Stimulated activated CD8-positive, alpha-beta memory T cell treated with anti-CD3 and anti-CD28 coated beads, Interleukin-7, amount 100 ng/mL, for 1 hour (primary cell): Measurements from ENCODE around the gene ATXN1.

Source experiments
- DNase-seq, 2 donors: peaks; one replicate each; pipeline ENCODE4 v3.0.0-alpha.2; 2020; ENCODE audit warnings: low read depth in 2 of 2

The ATXN1 gene

DNA sequence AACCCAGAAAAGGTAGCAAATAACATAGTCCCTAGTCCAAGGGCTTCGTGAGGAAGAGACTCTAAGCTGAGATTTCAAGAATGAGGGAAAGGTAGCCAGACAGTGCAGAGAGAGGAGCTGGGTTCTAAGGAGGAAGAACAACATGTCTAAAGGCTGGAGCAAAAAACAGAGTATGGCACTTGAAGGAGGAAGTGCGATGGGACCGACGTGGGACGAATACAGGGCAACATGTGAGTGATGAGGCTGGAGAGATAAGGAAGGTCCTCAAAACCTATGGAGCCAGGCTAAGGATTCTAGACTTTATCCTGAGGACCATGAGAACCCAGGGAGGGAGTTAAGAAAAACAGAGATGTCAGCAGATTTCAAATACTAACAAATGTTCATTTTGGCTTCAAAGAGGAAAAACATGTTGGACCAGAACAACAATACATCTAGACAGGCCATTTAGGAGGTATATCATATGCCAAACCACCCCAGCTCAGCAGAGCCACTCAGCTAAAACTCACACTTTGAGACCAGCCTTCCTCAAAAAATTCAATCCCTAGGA is 17.5 kb downstream of the ATXN1 start:
- no peak for DNase-seq

GRCh38 chr6:16742116-16742515 is 19.1 kb downstream of the ATXN1 start:
- DNase-seq = no peak

GRCh38 chr6:16741112-16742016 is 19.9 kb downstream of the ATXN1 start:
- DNase-seq = no peak

DNA sequence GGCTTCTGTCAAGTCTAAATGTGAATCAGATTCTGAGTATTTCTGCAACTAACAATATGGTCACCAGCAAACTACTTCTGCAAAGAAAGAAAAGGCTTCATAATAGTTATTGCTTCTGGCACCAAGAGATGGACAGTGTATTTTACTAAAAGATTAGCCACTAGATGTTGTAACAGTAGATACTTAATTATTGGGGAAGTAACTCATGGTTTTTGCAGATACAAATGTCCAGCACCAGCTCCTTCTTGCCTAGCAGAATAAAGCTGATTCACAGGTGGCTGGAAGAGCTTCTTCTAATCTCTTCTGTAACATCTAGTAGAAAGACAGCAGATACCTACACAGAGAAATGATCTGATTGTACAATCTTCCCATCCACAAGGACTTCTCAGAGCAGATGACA is 21.2 kb downstream of the ATXN1 start:
- DNase-seq = no peak

GRCh38 chr6:16739329-16739801 is 21.9 kb downstream of the ATXN1 start:
- DNase-seq = no peak

- no peak for DNase-seq
Measured at GRCh38 chr6:16737925-16738324, 23.3 kb downstream of the ATXN1 start.

- DNase-seq = no peak
Measured at GRCh38 chr6:16736856-16737775, 24.1 kb downstream of the ATXN1 start.

DNA sequence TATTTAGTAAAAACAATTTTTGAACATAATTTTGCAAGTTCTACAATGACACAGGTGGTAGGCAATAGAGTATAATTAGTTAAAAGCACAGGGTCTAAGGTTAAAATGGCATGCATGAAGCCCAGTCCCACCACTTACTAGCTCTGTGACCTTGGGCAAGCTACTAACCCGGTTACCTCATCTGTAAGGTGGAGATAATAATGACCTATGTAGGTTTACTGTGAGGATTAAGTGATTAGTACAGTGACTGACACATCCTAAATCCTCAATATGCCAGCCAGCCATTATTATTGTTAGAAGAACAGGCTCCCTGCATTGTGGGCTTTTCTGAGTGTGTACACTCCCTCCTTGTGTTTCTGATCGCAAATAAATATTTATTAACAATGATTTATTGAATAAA is 26.2 kb downstream of the ATXN1 start:
- no peak for DNase-seq

- no peak for DNase-seq
Measured at GRCh38 chr6:16733085-16733484, 28.2 kb downstream of the ATXN1 start.

DNA sequence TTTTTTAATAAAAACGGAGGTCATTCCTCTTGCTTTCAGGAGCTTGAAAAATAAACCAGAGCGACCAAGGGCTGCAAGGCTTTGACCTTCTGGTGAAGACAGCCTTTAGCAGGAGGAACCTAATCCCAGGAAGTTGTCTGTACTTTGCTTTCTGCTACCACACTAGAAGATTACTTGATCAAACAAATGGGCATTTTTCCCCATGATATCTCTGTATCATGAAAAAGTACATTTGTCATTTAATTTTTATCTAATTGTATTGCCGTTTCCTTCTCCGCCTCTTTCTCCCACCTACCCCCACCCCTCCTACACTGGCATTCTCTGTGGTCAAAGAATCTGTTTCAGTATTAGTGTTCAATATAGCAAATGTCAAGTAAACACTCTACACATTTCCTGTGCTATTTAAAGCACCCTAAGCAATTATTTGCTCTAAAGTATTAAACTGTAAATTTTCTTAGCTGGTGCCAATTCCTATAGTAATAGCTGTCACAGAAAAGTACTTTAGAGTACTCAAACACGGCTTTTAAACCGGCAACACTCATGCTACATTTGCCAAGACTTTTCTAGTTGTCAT is 29.7 kb downstream of the ATXN1 start:
- no peak for DNase-seq

DNA sequence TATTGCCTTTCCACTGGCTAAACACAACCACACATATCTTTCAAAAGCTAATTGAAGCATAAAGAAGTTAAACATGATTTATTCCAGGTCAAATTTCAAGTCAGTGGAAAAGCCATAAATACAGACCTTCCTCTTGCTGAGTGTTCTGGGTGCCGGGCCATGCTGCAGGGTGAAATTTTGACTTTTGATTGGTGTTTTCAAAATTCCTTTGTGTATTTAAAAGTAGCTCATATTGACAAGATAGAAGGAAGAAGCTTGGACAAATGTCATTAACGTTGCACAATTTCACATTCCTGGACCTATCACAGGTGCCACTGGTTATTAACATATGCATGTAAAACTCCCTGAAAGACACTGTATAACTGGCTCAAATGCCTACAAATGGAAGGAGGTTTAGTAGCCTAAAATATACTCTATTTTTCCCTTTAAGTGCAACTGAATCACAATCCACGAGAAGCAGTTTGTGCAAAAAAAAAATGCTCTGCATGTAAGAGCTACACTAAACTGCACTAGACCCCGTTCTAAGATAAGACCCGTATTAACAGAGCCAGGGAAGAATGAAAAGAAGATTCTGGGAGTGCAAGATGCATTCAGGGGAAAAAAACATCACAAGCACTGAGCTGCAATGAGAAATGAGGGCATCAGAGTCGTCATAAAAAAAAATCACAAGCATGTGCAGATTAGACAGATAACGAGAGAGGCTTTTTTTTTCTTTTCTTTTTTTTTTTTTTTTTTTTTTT is 30.4 kb downstream of the ATXN1 start:
- no peak for DNase-seq

GRCh38 chr6:16729744-16730143 is 31.5 kb downstream of the ATXN1 start:
- DNase-seq = no peak

DNA sequence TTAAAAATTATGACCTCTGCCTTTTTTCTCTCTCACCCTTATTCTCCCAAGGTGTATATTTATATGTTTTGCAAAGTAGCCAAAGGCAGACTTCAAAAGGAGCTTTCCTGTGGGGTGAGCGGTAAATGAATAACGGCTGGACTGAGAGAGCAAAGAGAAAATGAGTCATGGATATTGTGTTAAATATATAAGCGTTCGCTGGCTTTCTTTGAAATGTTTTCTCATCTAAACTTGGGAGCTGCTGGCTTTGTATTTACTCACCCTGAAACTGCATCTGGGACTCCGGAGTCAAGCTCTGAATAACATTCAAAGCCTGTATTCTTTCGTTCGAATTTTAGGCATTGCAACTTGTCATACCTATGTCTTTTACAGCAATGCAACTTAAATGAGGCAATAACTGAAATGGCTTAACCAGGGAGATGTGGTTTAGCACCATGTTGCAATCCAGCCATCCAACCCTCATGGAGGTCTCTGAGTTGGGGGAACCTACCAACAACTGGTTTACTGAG is 32.0 kb downstream of the ATXN1 start:
- no peak for DNase-seq

DNA sequence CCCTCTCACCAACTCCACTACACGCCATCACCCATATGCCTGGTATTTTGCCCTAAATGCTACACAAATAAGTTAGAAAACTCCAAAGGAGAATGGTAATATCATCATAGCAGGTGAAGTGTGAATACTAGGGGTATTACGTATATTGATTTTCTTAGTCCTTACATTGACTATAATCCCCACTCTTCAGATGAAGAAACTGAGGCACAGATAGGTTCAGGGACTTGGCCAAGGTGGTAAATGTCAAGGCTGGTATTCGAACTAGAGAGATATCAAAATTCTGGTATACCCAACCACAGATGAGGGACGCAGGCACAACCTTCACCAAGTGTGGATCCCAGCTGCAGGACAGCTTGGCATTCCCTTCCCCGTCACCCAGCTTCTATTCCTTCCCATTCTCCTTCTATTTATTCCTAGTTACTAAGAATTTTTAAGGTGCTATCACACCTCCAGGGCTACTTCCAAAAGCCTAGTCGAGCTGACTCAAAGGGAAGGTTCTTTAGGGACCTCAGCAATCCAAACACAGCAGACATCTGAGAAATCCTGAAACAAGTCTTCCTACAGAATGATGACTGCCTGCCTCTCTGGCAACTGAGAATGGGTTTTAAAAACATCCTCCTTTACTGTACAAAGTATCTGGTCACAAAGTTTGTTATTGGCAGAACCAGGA is 32.6 kb downstream of the ATXN1 start:
- no peak for DNase-seq

GRCh38 chr6:16727996-16728395 is 33.3 kb downstream of the ATXN1 start:
- no peak for DNase-seq

GRCh38 chr6:16725145-16725864 is 36.0 kb downstream of the ATXN1 start:
- no peak for DNase-seq

DNA sequence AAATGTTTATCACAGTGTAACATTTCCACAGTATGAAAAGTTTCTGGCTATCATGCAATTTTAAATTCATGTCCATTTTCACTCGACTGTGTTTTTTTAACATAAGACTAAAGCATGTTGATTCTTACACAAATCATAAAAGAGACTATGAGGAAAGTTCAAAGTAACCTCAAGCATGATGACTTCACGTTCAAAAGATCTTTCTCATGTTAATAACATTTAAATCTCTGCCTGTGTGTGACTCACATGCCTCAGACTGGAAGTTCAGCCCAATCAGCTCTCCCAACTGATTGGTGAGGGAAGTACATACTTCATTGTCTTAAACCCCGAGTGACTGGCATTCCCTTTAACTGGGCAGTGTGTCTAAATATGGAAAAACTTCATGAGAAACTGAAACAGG is 37.4 kb downstream of the ATXN1 start:
- DNase-seq = no peak

DNA sequence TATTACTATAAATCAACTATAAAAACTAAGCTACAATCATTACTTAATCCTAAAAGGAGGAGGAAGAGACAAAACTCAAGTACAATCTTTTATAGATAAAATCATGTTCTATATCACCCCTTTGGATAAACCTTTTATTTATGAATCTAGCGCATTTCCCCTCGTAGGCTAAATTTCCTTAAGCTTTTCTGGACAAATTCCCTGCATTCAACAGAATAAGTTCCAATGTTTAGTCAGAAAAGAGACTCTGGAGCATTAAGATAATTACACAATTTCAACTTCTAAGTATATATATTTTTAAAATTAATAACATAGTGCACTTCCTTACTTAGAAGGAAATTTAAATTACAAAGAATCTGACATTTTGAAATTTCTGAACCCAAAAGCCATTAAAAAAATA is 37.9 kb downstream of the ATXN1 start:
- no peak for DNase-seq

GRCh38 chr6:16722630-16723029 is 38.6 kb downstream of the ATXN1 start:
- no peak for DNase-seq

DNA sequence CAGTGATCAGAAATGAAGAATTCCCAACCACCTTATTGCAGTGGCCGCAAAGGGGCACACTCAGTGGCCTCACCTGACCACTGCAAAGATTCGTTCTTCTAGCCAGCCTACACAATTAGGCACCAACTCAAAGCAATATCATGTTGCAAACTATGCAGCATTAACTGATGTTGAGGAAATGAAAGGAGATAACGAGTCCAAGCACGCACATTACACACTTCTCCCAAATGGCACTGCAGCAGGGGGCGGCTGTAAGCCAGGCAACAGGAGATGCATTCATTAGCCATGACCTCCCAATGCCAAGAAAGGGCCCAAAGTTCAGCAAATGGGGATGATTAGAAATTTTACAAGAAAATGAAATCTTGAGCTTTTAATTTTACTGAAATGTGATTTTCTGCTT is 39.3 kb downstream of the ATXN1 start:
- no peak for DNase-seq
